Activated naive CD8-positive, alpha-beta T cell treated with anti-CD3 and anti-CD28 coated beads, Interleukin-2, amount 10 ng/mL, durations not matched to agents 7 days and 5 days (primary cell): ENCODE measurements around the gene CCNDBP1. TPM values are rescaled to one million over a fixed set of nuclear protein-coding genes. Genes with fewer than 3 reads are reported as not detected.

Experiments used
- total RNA-seq, 2 experiments: library from RNA; stranded (reverse); gene quantifications; one replicate each; pipeline ENCODE4 v1.2.3, GENCODE V29; 2021

CCNDBP1 gene
- total RNA-seq, 2 experiments from 2014 or later: 80.4 to 86.5 TPM

Other genes starting within 250 kb of the CCNDBP1 start
- 10 to 100 TPM; 39.4 to 43.1 TPM for gene UBR1, start 79.4 kb upstream of the CCNDBP1 start, total RNA-seq
- 10 to 100 TPM; 23.3 to 28.1 TPM for gene TMEM62, start 51.8 kb upstream of the CCNDBP1 start, total RNA-seq
- gene EPB42, start 35.6 kb downstream of the CCNDBP1 start, total RNA-seq: not detected
- gene TGM5, start 81.5 kb downstream of the CCNDBP1 start, total RNA-seq: under 1 TPM in 1 of 2 experiments, not detected in 1; 0.11 TPM
- gene TGM7, start 116.9 kb downstream of the CCNDBP1 start, total RNA-seq: not detected
- 10 to 100 TPM; 11.9 to 13.0 TPM for gene LCMT2, start 145.2 kb downstream of the CCNDBP1 start, total RNA-seq
- 10 to 100 TPM; 34.0 to 36.1 TPM for gene ZSCAN29, start 185.6 kb downstream of the CCNDBP1 start, total RNA-seq
- 10 to 100 TPM; 33.4 to 34.5 TPM for gene TUBGCP4, start 185.7 kb downstream of the CCNDBP1 start, total RNA-seq